ENCODE results near the gene RCOR3.
"Not testable (repeated sequence)": the region's sequence is repeated elsewhere in the genome, so short reads cannot be mapped to it uniquely, and the experiment has no call there.

Gene RCOR3

GRCh38 chr1:211341999-211342398 is 82.8 kb downstream of the RCOR3 start:
- no peak for DNase-seq

- no peak for DNase-seq
These were observed 84.4 kb downstream of the RCOR3 start for GRCh38 chr1:211343607-211344006.

DNA sequence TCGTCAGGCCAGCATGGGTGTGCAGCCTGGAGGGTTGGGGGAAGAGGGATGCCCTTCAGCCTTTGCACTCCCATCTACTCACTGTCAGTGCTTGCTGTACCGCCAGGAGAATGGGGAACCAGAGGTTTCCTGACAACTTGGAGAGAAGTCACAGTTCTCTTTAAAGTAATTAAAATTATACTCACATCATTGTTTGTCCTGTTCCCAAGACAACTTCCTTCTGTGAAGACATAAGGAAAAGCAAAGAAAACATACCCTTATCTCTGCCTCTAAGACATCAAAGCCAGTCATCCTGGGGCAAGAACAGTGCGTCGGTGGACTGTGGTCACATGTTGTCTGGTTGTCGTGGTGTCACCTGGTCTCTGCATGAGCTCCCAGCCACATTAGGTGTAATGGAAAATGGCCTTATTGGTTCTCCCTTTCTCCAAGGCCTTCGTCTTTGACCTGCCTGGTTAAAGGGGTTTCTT is 85.0 kb downstream of the RCOR3 start:
- DNase-seq, result no peak

- DNase-seq, result peak; percentile 39
These were observed 86.6 kb downstream of the RCOR3 start for GRCh38 chr1:211345719-211346118.

DNA sequence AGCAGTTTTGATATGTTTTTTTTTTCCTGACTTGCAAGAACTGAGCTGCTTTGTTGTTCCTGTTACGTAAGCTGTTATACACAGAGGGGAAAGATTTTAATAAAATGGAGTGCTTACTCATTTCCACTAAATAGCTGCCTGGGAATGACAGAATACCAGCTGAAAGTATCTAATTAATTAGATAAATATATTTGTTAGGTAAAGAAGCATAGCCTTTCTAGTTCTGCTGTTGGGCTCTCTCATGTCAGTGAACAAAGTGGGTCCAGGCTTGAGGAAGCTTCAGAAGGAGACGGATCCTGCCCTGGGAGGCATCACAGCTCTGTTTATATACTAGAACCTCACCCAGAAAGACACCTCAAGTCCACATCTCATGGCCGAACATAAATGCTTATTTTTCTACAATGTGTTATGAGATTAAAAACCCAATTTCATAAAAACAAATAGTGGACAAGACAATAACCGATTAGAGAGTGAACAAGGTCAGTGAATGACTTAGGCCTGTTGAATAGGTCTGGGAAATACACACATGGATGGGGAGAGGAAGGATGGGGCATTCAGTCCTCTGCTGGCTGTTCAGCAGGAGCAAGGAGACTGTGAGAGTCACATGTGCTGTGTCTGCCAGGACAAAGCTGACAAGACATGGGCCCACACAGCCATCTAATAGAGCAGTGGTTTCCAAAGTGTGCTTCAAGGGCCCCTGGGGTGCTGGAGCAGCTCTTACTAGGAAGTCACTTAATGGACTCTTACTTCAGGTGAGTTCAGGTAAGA is 88.1 kb downstream of the RCOR3 start:
- no peak for DNase-seq

GRCh38 chr1:211348547-211348946 is 89.4 kb downstream of the RCOR3 start:
- DNase-seq, result no peak

DNA sequence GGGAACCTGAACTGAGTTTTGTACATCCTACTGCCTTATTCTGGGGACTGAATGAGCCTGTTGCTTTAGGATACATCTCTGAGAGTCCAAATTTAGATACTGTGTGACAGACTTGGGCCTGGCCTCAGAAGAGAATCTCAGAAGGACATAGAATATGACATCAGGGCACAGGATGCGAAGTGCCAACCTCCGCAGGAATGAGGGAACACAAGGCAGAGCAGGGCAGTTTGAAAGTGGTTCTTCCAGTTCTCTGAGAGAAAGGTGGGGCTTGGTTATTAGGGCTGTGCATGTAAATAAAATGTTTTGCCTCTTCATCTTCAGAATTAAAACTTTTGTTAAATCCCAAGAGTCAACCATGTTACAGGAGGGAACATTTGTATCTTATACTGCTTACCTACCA is 90.6 kb downstream of the RCOR3 start:
- DNase-seq, result no peak

GRCh38 chr1:211352055-211352454 is 92.9 kb downstream of the RCOR3 start:
- not testable (repeated sequence) for DNase-seq

DNA sequence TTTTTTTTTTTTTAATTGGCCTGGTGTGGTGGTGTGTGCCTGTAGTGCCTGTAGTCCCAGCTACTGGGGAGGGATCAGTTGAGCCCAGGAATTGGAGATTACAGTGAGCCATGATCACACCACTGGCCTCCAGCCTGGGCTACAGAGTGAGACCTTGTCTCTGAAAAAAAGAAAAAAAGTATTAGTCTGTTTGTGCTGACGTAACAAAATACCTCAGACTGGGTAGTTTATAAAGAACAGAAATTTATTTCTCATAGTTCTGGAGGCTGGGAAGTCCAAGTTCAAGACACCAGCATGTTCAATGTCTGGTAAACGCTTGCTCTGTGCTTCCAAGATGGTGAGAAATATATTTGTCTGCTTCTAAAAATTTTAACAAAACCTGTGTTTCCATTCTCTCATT is 93.3 kb downstream of the RCOR3 start:
- no peak for DNase-seq

DNA sequence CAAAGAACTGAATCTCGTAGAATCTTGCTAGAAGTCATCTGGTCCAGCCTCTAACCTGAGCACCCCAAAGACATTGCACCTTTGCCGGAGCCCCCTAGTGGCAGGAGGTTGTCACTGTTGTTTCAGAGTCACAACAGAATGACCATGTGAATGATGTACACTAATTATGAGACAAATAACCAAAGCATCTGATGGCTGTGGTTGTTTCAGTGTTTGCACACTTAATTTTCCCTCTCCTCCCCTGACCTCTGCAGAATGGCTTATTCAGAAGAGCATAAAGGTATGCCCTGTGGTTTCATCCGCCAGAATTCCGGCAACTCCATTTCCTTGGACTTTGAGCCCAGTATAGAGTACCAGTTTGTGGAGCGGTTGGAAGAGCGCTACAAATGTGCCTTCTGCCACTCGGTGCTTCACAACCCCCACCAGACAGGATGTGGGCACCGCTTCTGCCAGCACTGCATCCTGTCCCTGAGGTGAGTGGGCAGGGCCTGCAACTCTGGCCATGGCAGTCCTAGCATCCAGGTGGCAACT is 93.9 kb downstream of the RCOR3 start:
- DNase-seq, result peak; percentile 6

DNA sequence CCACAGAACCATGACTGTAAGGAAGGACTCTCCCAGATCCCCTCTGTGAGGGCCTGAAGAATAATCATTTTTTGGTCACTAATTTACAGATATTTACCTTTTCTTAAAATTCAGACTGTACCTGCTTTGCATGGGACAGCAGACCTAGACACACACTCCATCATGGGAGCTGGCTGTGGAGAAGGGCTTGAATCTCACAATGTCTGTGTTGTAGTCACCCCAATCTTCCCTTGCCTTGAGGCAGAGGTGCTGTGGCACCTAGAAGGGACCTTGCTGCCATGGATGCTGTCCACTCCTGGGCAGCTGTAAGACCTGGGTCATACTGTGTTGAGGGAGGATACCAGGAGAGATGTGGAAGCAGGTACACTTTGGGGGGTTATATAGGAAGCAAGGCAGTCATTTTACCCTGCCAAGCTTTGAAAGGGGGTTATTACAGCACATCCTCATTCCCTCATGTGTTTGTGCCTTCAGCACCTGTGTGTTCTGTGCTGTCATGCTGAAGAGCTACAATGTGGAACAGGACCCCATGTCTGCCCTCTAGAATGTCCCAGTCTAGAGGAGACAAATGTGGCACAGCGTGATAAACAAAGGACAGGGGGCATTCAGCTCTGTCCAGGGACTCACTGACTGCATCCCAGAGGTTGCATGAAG is 94.5 kb downstream of the RCOR3 start:
- no peak for DNase-seq

GRCh38 chr1:211355873-211356272 is 96.7 kb downstream of the RCOR3 start:
- no peak for DNase-seq

GRCh38 chr1:211356723-211357407 is 97.7 kb downstream of the RCOR3 start:
- no peak for DNase-seq

GRCh38 chr1:211358685-211359084 is 99.5 kb downstream of the RCOR3 start:
- DNase-seq, result no peak

DNA sequence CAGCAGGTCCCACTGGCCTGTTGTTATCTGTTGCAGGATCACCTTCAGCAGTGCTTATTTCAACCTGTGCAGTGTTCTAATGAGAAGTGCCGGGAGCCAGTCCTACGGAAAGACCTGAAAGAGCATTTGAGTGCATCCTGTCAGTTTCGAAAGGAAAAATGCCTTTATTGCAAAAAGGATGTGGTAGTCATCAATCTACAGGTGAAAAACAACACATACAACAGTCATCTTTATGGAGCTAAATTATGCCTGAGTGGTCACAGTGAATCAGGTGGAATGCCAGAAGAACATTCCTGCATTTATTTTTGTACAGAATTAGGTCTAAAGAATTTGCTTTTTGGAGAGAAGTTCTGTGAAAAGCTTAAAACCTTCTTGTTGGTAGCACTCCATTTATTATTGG is 100.7 kb downstream of the RCOR3 start:
- DNase-seq, result no peak

GRCh38 chr1:211361202-211361601 is 102.0 kb downstream of the RCOR3 start:
- DNase-seq, result no peak
